Endothelial cell of umbilical vein (primary cell): ENCODE measurements around the gene RND2. TPM values are rescaled to one million over a fixed set of nuclear protein-coding genes. Genes with fewer than 3 reads are reported as not detected.
"Not testable (repeated sequence)": the region's sequence is repeated elsewhere in the genome, so short reads cannot be mapped to it uniquely, and the experiment has no call there.

Experiments
- BruUV-seq: library from RNA; stranded (reverse); fragments of 400-500 nt; replicated peaks from 2 replicates; lab custom pipeline; 2021; lab: Mats Ljungman, UMichigan
- CTCF ChIA-PET: fragments of 300-600, 350-600 bp; sonication (Branson Sonifier 250); formaldehyde crosslinking; loops from one replicate; lab custom pipeline; 2021; ENCODE audit warnings: antibody characterized with exemption, inconsistent platforms; lab: Charles Lee
- POLR2A ChIA-PET: fragments of 300-600, 350-600 bp; sonication (Branson Sonifier 250); formaldehyde crosslinking; loops from one replicate; lab custom pipeline; 2021; ENCODE audit warnings: antibody characterized with exemption, inconsistent platforms; lab: Charles Lee
- DNase-seq: peaks from one replicate; pipeline ENCODE4 v3.0.0-alpha.2; 2011; ENCODE audit warnings: low read depth, low spot score
- FAIRE-seq: peaks from 2 replicates; lab custom pipeline; 2011; peaks lifted over from hg19 to GRCh38; lab: Jason Lieb, UNC
- H2AFZ ChIP-seq: 2 replicates; pipeline ENCODE4 v1.6.0; 2012; ENCODE audit warnings: low read depth, low read length, control low read depth, inconsistent platforms
- H3K27ac ChIP-seq: 2 replicates; pipeline ENCODE4 v1.5.1; 2011; ENCODE audit warnings: low read depth, mild to moderate bottlenecking, control low read depth, low read length, moderate library complexity; ENCODE audit not compliant: insufficient read depth
- H3K27me3 ChIP-seq, 2 experiments: 2 replicates each; pipeline versions ENCODE4 v1.6.0 to v1.6.1; 2011; ENCODE audit warnings: low read length in 2 of 2, mixed read lengths in 1 of 2; ENCODE audit not compliant: control insufficient read depth in 2 of 2, insufficient read depth in 2 of 2
- H3K36me3 ChIP-seq, 2 experiments: 2 replicates in 1 of 2; 3 replicates in 1 of 2; pipeline ENCODE4 v1.5.1; 2011; ENCODE audit warnings: low read length in 2 of 2, mild to moderate bottlenecking in 1 of 2, moderate library complexity in 1 of 2; ENCODE audit not compliant: control insufficient read depth in 2 of 2, insufficient read depth in 2 of 2; ENCODE audit errors: extremely low read depth in 1 of 2
- H3K4me1 ChIP-seq: 3 replicates; pipeline ENCODE4 v1.5.1; 2011; ENCODE audit warnings: mild to moderate bottlenecking, low read length; ENCODE audit not compliant: control insufficient read depth, insufficient read depth; ENCODE audit errors: extremely low read depth
- H3K4me2 ChIP-seq: 2 replicates; pipeline ENCODE4 v1.6.1; 2011; ENCODE audit warnings: low read length, control low read depth, mixed read lengths; ENCODE audit not compliant: insufficient read depth
- H3K4me3 ChIP-seq, 3 experiments: fragments of 200-600 bp in 1 of 3; sonication (generic), shearing (Covaris generic) in 1 of 3; replicated peaks in 1 of 3; 2 replicates each; pipeline ENCODE4 v1.5.1; 2011 to 2016; ENCODE audit warnings: control low read depth in 3 of 3, low read length in 3 of 3, mild to moderate bottlenecking in 2 of 3, inconsistent platforms in 1 of 3, low read depth in 1 of 3, moderate library complexity in 1 of 3; ENCODE audit not compliant: insufficient read depth in 1 of 3
- H3K79me2 ChIP-seq: 2 replicates; pipeline ENCODE4 v1.6.0; 2012; ENCODE audit warnings: low read length, inconsistent platforms; ENCODE audit not compliant: control insufficient read depth, insufficient read depth
- H3K9ac ChIP-seq: replicated peaks from 2 replicates; pipeline ENCODE3; 2011; ENCODE audit warnings: low read length, control low read depth; ENCODE audit not compliant: insufficient read depth; ENCODE audit errors: extremely low read depth
- H3K9me1 ChIP-seq: replicated peaks from 3 replicates; pipeline ENCODE4 v1.6.0; 2011; ENCODE audit warnings: mild to moderate bottlenecking, low read length; ENCODE audit not compliant: control insufficient read depth, insufficient read depth; ENCODE audit errors: extremely low read depth
- H3K9me3 ChIP-seq: replicated peaks from 2 replicates; pipeline ENCODE4 v1.5.1; 2012; ENCODE audit warnings: low read length, inconsistent platforms; ENCODE audit not compliant: control insufficient read depth, insufficient read depth
- H4K20me1 ChIP-seq: replicated peaks from 2 replicates; pipeline ENCODE3; 2011; ENCODE audit warnings: mild to moderate bottlenecking, low read length; ENCODE audit not compliant: control insufficient read depth, insufficient read depth; ENCODE audit errors: extremely low read depth
- GATA2 ChIP-seq: IDR thresholded peaks from 2 replicates; pipeline ENCODE4 v1.7.0; 2011; ENCODE audit warnings: low read depth, mild to moderate bottlenecking, moderate library complexity, mixed read lengths, low read length; ENCODE audit not compliant: insufficient read length, insufficient read depth
- dilution Hi-C: fragments of 300-500 bp; cut with MboI; formaldehyde crosslinking; loops from one replicate; pipeline ENCODE4 v1.15.0; 2019; ENCODE audit warnings: low sequenced_read_pairs; ENCODE audit not compliant: extremely low pct_ligation_motif_present
- intact Hi-C: fragments of 100-400 bp; cut with micrococcal nuclease; formaldehyde crosslinking; loops from one replicate; pipeline ENCODE4 v1.10.0; 2022
- polyA plus RNA-seq, 4 experiments: library from polyadenylated mRNA; depleted of rRNA in 3 of 4; stranded (reverse) in 3 of 4; unstranded in 1 of 4; fragments of >200 nt; gene quantifications; 2 replicates each; pipeline versions ENCODE4 v1.2.1 to v1.2.3, GENCODE V29; 2011 to 2012; ENCODE audit warnings: missing spikeins in 1 of 4
- total RNA-seq: library from RNA; stranded (reverse); gene quantifications from 2 replicates; pipeline ENCODE4 v1.2.3, GENCODE V29; 2021

Gene RND2
- total and polyA plus RNA-seq, 2 donors (not counting 3 experiments of a cell fraction or from before 2014, with no cell fraction given) = 0.81 to 0.97 TPM

GRCh38 chr17:43051969-43052368 lies 26.9 kb downstream of the RND2 start:
- no peak overlapping the region for H3K4me3 ChIP-seq
- H3K27me3 ChIP-seq = no peaks in the 10 kb centered on the region
- H3K27ac ChIP-seq = no peak overlapping the region
- H2AFZ ChIP-seq = no peak overlapping the region
- dilution Hi-C loops = no loop called here
- CTCF ChIA-PET = interaction anchor here (0.9 kb wide), 1 partner anchor 22 kb away, joined by 3 read pairs; no protein-coding TSS in a partner anchor
- no peak for DNase-seq
- H3K9ac ChIP-seq = no peak overlapping the region
- no TSS peak for BruUV-seq
- no peak for FAIRE-seq
- H3K36me3 ChIP-seq = peaks cover 0 to 6% of the 10 kb centered on the region in 2 experiments
- H3K4me2 ChIP-seq = no peak overlapping the region
- no peaks in the 10 kb centered on the region for H4K20me1 ChIP-seq
- H3K9me3 ChIP-seq = no peaks in the 10 kb centered on the region
- no peaks in the 10 kb centered on the region for H3K79me2 ChIP-seq
- no peaks in the 10 kb centered on the region for H3K4me1 ChIP-seq
- intact Hi-C loops = no loop called here
- no peak for TF ChIP-seq GATA2
- POLR2A ChIA-PET = no interaction called here
- H3K9me1 ChIP-seq = no peaks in the 10 kb centered on the region

- intact Hi-C loops, H3K36me3 ChIP-seq, POLR2A ChIA-PET, CTCF ChIA-PET, BruUV-seq, H3K4me1 ChIP-seq, dilution Hi-C loops, H3K79me2 ChIP-seq, H3K27me3 ChIP-seq, H3K9me1 ChIP-seq, H2AFZ ChIP-seq, DNase-seq, H3K4me2 ChIP-seq, FAIRE-seq, H3K9ac ChIP-seq, H3K27ac ChIP-seq, H4K20me1 ChIP-seq, H3K4me3 ChIP-seq, H3K9me3 ChIP-seq: not testable (repeated sequence)
Observed at GRCh38 chr17:43053008-43053407, 28.0 kb downstream of the RND2 start.
